Activated T-cell treated with anti-CD3 and anti-CD28 coated beads for 48 hours (primary cell): ENCODE data around the gene VAT1L.
"Not testable (repeated sequence)": the region's sequence is repeated elsewhere in the genome, so short reads cannot be mapped to it uniquely, and the experiment has no call there.

Experiments
- DNase-seq: peaks from one replicate; pipeline ENCODE4 v3.0.0-alpha.2; 2020; ENCODE audit warnings: low read depth

Gene VAT1L

GRCh38 chr16:77913738-77914253, 125.4 kb downstream of the VAT1L start:
- DNase-seq, result no peak

- no peak for DNase-seq
Measured at GRCh38 chr16:77916111-77916510, 127.7 kb downstream of the VAT1L start.

GRCh38 chr16:77917971-77918370, 129.6 kb downstream of the VAT1L start:
- no peak for DNase-seq

GRCh38 chr16:77918809-77919707, 130.7 kb downstream of the VAT1L start:
- DNase-seq, result no peak

GRCh38 chr16:77919761-77920415, 131.5 kb downstream of the VAT1L start:
- DNase-seq, result no peak

- no peak for DNase-seq
Measured at GRCh38 chr16:77920984-77921383, 132.6 kb downstream of the VAT1L start.

GRCh38 chr16:77922228-77922754, 133.9 kb downstream of the VAT1L start:
- no peak for DNase-seq

- DNase-seq, result no peak
Measured at GRCh38 chr16:77925531-77925930, 137.2 kb downstream of the VAT1L start.

- no peak for DNase-seq
Measured at GRCh38 chr16:77928096-77928495, 139.7 kb downstream of the VAT1L start.

- no peak for DNase-seq
Measured at GRCh38 chr16:77929004-77929403, 140.6 kb downstream of the VAT1L start.

GRCh38 chr16:77931058-77931457, 142.7 kb downstream of the VAT1L start:
- no peak for DNase-seq

GRCh38 chr16:77937473-77938149, 149.2 kb downstream of the VAT1L start:
- DNase-seq, result no peak

GRCh38 chr16:77938913-77939312, 150.5 kb downstream of the VAT1L start:
- no peak for DNase-seq

- DNase-seq, result no peak
Measured at GRCh38 chr16:77939968-77940367, 151.6 kb downstream of the VAT1L start.

GRCh38 chr16:77943801-77944200, 155.4 kb downstream of the VAT1L start:
- DNase-seq, result no peak

- DNase-seq, result no peak
Measured at GRCh38 chr16:77944631-77945030, 156.3 kb downstream of the VAT1L start.

- DNase-seq, result no peak
Measured at GRCh38 chr16:77945126-77945525, 156.8 kb downstream of the VAT1L start.

- no peak for DNase-seq
Measured at GRCh38 chr16:77946823-77947222, 158.5 kb downstream of the VAT1L start.

GRCh38 chr16:77947590-77947989, 159.2 kb downstream of the VAT1L start:
- not testable (repeated sequence) for DNase-seq

GRCh38 chr16:77948835-77949234, 160.5 kb downstream of the VAT1L start:
- DNase-seq, result no peak

- no peak for DNase-seq
Measured at GRCh38 chr16:77949445-77949844, 161.1 kb downstream of the VAT1L start.

- no peak for DNase-seq
Measured at GRCh38 chr16:77951788-77952187, 163.4 kb downstream of the VAT1L start.
